Inflammatory macrophage treated with lipopolysaccharide for 1 hour (primary cell): ENCODE data around the gene PCCA.

Source experiments
- DNase-seq, 2 donors: peaks; one replicate each; pipeline ENCODE4 v3.0.0-alpha.2; 2020 to 2022

The PCCA gene

DNA sequence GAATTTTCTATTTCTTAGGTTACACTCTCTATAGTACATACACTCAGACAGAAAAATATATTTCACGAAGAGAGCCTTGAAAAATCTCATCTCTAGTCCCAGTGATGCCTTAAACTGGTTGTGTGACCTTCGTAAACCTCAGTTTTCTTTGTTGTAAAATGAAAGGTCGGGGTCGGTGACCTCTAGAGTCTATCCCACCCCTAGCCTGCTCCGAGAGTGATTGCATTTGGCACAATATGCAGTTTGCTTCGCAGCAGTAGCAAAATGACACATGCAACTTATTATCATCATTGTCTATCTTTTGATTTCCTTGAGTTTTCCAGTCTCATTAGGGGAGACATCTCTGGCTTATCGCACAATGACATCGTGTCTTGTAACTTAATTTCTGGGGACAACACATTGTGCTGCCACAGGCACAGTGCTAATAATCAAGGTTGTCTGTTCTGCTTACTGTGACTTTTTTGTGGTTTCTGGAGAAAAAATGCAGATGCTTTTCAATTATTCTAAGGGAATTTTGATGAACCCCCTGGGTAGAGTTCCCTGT is 384.7 kb downstream of the PCCA start:
- no peak for DNase-seq

DNA sequence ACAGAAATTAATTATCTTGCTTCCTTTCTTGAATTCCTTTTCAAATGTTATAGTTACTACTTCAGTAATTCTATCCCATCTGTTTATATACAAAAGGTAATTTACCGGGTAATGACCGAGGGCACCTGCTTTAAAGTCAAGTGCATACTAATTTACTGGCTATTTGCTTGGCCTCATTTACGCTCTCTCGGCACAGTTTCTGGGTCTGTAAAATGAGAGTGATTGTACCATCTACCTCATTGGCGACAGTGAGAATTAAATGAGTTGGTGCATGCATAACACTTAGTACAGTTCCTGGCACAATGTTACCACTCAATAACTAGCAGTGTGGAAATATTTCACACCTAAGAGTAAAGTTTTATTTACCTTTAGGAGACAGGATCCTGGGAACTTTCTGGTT is 388.1 kb downstream of the PCCA start:
- DNase-seq: no peak

DNA sequence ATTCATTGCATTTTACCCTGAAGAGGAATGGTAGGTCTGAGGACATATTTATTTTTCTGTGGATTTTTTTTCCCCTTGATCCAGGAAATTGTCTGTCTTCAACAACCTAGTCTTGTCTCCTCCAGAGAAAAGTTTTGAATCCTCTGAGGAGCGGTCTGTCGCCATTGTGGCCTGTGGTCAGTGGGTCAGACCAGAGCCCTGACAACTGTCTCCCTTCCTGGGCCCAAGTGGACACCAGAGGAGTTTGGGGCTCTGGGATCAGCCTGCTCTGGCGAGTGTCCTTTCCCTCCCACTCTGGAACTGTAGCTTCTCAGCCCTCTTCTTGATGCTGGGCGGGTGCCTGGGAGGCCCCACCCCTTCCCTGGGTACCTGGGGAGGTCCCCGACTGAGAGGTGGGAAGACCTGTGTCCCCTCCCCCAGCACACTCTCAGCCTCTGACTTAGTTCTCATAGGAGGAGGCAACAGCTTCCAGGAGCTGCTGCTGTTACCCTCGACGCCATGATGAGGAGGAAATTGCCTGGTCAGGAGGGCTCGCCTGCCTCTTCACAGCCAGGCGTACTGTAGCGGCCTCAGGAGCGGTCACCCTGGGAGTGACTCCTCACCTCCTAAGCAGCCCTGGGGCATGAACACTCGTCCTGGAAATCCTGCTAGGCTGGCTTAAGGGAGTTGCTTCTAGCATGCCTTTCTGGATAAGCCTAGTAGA is 389.4 kb downstream of the PCCA start:
- no peak for DNase-seq

DNA sequence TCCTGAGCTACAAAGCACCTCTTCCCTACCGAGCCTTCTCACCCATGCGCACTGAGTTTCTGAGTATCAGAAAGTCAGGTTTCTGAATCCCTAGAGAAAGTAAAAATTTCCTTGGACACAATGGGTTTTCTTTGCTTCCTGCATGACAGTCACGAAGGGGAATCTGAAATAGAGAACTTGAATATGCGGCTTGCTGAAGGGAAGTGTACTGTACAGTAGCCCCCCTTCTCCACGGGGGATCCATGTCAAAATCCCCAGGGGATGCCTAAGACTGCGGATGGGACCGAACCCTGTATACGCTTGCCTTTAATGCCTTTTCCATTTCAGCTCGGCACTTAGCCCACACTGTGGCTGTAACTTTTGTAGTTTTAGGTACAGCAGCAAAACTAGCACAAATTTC is 391.8 kb downstream of the PCCA start:
- DNase-seq: peak in 1 of 2 donors; percentile 8

DNA sequence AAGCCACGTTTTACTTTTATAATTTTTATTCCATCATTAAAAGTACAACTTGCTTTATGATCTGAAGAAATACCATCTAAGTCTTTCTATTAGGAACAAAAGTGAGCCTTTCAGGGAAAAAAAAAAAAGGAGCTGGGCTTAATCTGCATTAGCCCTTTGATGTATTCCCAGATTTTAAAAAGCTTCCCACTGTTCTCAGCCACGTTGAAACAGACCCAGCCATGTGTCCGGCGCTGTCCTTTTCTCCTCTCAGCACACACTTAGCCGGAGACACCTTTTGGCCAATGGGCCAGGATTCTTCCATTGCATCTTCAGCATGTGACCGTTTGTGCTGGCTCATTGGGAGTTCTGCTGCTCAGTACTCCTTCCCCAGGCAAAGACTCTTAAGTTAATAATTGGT is 394.2 kb downstream of the PCCA start:
- DNase-seq: no peak

DNA sequence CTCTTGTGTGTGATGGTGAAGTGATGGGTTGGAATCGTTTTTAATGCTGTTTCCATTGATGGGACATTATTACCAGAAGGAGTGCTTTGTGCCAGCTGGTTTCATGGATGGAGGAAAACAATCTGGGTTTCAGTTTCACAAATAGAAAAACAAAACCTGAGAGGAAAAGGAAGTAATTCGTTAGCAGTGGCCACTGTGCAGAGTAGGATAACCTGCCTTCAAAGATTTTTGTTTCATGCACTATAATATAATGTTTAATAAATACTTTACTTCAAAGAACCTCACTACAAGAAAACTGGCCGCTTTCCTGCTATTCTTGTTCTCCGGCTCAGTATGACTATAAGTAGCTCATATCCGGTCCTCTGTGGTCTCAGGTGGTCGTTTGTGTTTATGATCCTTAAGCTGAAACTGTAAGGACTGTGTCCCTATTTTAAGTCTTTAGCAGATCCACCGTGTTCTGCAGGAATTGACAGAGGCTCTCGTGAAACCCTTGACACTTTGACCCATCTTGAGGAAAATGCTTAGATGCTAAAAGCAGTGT is 395.0 kb downstream of the PCCA start:
- no peak for DNase-seq

DNA sequence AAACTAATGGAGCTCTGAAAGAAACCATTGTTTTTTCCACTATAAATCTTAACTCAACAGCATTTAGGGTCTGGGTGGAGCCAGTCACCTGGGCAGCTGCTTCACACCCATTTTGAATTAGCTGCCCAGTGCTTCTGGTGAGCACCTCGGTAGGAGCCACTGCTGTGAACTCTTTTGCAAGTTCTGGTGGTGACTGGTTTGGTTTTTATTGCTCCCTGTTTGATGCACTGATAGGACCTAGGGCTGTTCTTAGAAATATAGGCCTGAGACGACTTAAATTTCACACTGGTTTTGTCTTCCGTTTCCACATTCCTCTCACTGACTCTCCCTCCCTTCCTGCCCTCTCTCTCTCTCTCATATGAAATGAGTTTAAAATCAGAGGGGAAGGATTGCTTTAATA is 395.8 kb downstream of the PCCA start:
- DNase-seq: no peak

DNA sequence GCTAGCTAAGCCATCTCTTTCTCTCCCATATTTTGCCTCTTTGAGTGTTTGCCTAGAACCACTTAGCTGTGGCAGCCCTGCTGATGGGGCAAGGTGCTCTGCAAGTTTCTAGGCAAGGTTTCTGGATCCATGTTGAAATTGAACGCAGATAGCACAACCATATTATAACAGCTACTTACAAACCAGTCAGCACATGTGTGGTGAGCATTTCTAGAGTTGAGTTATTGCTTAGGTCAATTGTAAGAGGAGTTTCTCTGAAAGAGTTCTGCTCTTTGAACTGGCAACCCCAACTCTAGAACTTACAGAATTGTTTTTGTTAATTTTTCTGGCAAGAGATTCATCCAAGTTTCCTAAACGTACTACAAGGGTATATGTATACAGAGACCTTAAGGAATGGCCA is 396.4 kb downstream of the PCCA start:
- DNase-seq: no peak

DNA sequence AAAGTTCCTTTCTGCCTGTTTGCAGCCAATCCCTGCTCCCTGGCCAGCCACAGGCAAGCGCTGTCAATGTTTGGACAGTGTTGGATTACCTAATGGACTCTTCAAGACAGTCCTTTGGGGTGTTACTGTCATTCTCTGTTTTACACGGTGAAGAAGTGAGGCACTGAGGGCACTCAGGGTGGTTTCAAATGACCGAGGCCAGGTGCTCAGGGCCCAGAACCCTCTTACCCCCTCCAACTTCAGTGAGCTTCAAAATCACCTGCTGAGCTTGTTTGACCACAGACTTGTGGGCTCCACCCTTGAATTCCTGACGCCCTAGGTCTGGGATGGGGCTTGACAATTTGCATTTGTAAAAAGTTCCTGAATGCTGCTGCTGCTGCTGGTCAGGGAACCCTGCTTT is 401.8 kb downstream of the PCCA start:
- no peak for DNase-seq

DNA sequence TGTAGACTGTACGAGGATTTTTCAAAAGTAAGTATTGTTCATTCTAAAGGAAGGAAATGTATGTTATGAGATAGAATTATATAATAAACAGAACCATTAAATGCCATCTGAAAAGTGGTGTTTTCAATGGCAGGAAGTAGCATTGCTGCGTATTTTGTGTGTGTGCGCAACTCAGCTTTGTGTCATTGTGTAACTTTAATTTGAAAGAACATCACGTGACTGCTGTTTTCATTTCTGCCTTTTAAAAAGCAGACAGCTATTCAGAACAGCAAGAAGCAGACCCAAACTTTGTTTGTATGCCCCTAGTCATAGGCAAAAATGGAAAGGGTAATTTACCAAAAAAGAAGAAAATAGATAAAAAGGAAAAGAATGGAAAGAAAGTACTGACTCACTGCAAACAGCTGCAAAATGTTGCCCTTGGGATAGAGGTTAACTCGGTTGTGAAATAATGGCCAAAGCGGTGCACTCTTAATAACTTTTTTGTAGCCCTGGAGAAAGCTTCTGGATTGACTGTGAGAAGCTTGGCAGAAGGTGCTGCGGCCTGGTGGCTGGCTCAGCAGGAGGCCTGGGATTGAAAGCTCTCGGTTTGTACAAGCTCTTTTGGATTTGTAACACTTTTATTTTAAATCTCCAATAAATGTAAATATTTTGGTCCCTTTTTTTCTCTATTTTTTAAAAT is 402.4 kb downstream of the PCCA start:
- DNase-seq: peak; percentile 49 to 54

DNA sequence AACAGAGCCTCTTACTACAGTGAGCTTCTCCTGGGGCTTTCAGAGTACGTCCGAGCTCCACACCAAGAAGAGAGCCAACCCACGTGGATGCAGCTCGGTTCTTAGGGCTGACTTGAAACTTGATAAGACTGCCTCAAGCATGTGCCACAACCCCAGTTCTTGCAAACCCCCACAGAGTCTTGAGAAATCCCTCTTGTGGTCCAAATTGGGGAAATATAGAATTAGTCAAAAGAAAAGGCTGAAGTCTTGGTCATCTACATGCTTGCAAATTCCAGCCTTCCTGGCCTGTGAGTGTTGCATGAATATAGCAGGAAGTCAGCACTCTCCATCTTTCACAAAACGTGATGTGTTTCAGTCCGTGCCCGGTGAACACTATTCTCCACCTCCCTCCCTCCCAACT is 404.5 kb downstream of the PCCA start:
- DNase-seq: peak; percentile 51 to 72

DNA sequence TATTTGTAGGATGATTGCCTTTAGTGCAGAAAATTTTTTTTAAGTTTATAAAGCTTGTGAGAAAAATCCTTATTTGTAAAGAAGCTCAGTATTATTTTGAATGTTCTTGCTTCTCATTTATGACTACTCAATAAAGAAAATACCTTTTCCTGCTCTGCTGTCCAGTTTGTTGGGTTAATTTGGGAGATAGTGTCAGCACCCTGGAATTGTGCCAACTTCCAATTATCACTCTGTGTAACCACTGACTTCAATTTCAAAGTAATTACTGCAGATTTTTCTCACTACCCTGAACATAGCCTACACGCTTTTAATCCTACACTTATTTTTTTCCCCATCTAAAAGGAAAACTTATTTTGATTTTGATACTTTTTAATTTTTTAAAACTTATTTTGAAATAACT is 406.6 kb downstream of the PCCA start:
- DNase-seq: no peak

DNA sequence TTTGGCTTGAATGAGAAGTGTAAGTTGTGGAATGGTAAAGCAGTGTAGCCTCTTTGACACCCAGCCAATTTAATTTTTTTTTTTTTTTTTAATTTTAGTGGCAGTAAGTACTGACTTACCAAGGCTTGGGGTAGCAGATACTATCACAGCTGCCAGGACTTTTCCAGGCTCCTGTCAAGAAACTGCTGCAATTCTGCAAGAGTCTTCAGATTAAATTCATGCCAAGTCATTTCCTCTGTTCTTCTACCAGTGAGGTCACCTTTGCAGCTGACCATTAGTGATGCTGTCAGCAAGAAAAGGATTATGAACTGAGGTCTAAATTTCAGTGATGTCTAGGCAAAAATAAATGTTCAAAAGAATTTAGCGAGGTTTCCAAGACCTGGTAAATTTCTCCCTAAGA is 408.5 kb downstream of the PCCA start:
- peak; percentile 21 to 58 for DNase-seq

DNA sequence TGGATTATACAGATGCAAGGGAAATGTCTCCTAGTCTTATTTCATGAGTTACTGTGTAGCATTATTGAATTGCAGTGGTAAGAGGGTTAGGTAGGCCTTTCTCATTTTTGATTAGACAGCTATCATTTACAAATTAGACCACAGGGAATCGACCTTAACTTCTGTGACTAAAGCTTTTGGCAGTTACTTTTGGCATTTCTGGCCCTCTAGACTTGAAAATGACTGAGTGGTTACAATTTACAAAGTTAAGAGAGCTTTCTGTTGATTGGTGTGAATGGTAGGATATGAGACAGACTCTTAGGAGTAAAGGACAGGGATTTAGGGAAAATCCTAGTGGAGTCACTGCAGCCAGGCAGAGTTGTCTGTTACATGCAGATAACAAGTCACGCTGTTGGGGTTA is 413.6 kb downstream of the PCCA start:
- no peak for DNase-seq

DNA sequence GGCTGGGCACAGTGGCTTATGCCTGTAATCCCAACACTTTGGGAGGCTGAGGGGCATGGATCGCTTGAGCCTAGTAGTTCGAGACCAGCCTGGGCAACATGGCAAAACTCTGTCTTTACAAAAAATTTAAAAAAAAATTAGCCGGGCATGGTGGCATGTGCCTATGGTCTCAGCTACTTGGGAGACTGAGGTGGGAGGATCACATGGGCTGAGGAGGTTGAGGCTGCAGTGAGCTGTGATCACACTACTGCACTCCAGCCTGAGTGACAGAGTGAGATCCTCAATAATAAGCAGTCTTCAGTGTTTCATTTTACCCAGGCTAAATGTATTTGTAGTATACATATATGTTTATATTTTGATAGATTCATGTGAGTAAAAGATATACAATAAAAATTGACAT is 414.7 kb downstream of the PCCA start:
- no peak for DNase-seq

DNA sequence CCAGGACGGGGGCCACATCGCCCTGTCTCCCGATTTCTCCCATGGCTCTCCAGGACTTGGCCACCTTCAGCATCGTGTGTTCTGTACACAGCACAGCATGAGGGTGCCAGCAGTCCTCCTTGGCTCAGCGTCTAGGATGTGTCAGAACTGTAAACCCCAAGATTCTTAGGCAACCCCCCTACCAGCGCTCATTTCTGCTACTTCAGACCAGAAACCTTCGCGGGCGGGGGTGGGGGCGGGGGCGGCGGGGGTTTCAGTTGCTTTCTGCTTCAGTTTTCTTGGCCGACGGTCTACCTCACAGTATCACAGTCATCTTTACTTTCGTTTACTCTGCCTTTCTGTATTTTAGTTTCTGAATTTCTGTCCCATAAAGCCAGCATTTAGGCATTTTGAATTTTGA is 417.3 kb downstream of the PCCA start:
- DNase-seq: no peak

DNA sequence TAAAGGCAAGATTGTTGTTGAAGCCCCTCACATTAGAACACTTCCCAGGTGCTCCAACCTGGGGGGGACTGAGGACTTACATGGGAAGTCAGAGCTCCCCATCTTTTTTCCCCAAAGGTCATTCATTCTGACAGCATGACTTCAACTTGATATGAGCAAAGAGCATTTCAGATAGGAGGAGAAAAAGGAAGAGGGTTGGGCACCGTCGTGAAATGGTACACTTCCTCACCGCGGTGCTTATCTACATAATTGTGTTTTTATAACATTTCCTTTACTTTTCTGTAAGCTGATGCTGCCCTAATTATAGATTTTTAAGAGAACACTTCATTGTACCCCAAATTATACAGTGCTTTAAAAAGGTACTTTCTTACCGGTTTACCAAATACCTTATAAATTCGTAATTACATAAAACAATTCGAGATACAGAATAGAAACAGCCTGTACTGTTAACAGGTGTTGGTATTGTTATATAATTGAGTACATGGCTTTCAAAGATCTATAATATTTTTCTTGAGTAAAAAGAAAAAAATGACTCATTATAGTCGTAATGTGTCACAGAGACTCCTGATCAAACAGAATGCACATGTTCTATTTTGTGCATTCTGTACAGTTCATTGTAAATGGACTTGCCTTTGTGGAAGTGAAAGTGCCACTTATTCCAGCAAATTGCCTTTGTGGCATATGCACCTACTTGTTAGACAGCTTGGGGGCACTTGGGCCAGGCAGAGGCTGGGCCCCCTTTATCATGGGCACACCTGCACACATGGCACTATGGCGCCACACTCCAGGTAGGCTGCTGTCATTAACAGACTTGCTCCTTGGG is 417.9 kb downstream of the PCCA start:
- DNase-seq: peak in 1 of 2 donors; percentile 25

DNA sequence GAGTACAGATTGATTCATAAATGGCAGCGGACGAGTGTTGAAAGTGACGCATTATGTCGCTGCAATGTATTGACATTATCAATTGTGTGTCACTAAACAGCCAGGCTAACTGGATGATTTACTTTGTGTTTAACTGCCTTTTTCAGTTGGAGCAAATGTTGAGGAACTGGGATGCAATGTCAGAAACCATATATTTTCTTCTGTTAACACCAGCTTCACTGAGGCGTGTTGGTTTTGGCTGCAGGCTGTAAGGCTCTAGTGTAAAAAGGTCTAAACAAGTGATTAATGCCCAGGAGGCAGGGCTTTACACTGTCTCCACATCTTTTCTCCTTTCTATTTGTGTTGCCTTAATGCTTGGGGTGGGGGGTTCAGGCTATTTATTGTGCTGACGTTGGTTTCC is 419.6 kb downstream of the PCCA start:
- no peak for DNase-seq

DNA sequence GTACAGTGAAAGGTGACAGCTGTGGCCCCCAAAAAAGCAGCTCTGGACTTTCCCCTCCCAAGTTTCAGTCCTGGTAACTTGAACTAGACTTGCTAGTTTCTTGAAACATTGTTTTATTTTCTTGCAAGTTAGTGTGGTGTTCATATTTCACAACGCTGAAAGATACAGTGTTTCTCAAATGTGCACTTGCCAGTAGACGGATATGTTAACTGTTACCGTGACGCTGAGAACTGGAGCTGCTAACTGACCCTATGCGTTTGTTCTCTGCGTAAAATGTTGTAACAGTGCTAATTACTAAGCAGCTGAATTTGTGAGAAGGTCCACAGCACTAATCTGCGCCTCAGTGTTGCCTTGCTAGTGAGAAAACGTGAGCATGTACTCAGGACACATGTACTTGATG is 420.1 kb downstream of the PCCA start:
- no peak for DNase-seq

DNA sequence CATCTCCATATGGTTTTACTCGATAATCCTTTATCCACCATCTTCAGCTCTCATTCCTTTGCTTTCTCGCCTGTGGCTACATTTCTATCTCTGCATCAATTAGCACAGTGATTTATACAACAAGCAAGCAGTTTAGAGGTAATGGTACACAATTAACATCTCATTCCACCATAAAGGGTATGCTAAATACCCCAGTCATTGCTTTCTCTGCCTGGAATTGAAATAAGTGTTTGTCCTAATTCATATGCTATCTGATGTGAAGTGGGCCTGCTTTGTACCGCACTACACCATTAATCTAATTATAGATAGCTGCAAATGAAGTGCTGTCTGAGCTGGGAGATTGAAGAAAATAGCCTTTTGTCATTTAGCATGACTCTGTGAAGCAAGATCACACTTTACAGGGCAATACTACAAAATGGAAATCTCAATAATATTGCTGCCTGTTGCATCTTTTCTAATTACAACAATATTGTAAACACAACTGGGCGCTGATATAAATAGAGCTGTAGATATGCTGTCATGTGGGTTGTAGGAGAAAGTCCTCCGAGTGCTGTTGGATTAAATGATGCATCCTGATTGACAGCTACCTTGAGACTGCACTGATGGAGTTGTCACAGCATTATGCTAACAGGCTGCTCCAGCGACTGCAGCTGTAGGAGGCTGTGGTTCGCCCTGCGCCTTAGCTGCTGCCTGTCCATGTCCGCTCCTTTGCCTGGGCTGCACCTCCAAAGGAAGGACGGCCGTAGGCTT is 421.5 kb downstream of the PCCA start:
- DNase-seq: no peak

DNA sequence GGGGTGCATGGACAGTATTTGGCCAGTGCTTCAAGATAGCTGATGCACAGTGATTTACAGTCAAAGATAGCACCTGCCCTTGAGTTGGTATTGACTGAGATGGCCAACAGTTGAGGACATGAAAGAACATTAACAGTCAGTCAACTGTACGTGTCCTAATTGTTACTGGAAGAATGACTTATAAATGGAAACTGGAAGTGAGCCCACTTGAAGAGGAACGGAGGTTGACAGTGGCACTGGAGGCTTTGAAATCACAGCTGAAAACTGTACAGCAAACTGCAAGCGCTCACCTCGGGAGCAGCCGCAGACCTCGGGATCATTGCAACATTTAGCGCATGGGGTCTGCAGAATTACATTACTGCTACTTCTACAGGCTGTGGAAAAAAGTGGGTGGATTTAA is 422.6 kb downstream of the PCCA start:
- peak; percentile 45 to 60 for DNase-seq

DNA sequence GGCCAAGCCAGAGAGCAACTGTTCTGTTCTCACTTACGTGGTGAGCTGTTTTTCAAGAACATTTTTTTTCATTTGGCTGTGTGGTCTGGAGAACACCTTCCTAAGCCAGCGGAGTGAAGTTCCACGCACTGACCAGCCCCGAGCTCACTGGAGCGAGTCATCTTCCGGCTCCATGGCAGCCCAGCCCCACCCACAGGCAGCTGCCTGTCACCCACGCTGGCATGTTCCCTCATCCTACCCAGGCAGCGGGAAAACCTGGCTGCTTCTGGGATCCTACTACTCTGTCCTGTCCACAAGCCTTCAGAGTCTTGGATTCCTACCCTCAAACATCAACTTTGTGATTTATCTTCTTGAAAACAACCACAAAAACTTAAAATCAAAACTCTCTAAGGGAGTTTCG is 423.5 kb downstream of the PCCA start:
- no peak for DNase-seq

DNA sequence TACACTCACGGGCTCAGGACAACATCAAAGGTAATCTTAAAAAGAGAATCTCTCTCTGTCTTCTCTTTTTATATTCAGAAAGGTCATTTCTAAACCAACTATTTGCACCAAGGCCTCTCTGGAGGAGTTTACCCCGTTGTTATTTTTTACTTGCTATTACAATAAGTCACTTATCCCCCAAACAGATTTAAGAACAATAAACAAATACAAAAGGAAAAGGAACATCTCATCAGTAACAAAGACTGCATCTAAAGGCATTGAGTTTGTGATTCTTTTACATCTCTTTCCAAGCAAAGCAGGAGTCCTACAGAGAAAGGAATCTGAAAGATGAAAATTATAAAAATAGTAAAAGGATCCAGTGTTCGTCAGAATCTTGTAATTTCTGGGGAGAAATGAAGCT is 424.3 kb downstream of the PCCA start:
- no peak for DNase-seq
